ENCODE results near the gene USP48.

The USP48 gene

DNA sequence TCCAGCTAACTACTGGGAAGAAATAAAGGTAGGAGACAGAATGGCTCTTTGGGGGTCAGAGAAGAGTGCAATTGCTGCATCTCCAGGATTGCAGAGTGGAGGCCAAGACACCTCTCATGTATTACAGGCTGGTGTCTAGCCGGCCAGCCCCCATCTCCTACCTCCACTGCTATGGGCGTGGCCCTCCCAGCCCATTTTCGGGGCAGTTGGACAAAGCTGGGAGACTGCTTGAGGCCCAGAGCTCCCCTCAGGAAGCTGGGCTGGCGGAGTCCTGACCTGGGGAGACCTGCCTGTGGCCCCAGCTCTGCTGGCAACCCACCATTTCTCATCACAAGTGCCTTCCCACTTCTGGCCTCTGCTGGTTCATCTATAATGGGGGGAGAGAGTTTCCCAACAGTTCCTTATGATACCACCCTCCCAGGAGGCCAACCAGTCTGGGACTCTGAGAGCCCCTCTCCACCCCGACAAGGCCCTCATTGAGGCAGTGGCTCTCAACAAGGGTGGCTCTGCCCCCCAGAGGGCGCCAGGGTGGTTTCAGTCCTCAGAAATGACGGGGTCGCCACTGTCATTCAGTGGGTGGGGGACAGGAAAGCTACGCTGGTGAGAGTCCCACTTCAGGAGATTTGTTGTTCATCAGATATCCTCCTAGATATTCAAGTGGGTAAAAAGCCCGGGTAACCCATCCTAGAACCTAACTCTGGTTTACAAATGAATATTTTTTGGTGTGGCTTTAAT, 125.3 kb downstream of the USP48 start:
- CTCF ChIA-PET: interaction anchor here (1.7 kb wide), 1 partner anchor 18 kb away, joined by 6 read pairs; no protein-coding TSS in a partner anchor

DNA sequence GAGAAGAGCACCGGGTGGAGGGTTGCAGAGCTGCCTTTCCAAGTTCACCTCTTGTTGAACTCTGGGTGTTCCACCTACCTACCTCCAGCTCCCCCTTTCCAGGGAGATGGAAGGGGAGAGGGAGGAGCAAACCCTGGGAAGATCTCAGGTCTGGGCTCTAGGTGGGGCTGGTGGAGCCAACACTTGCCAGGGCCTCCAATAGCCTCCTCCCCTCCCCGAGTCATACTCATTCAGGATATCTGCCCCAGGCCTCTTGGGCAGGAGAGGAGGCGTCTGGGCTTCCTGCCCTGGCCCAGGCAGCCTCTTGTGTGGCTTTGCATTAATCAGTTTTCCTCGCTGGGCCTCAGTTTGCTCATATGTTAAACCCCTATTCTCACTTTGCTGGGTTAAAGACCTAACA, 127.2 kb downstream of the USP48 start:
- POLR2A ChIA-PET: no interaction called here
- CTCF ChIA-PET: no interaction called here
- DNase-seq (ENCODE audit: extremely low spot score): peak; percentile 44
- no peak for TF ChIP-seq L3MBTL2 (conservative IDR thresholded peaks at IDR 0.05)
- TF ChIP-seq HDGF (IDR thresholded peaks at IDR 0.05; ENCODE audit: borderline replicate concordance): no peak
- no peak for TF ChIP-seq ELF4 (IDR thresholded peaks at IDR 0.05)
- TF ChIP-seq BHLHE40 (IDR thresholded peaks at IDR 0.05; ENCODE audit: borderline replicate concordance): no peak
- TF ChIP-seq, protein P1, sequence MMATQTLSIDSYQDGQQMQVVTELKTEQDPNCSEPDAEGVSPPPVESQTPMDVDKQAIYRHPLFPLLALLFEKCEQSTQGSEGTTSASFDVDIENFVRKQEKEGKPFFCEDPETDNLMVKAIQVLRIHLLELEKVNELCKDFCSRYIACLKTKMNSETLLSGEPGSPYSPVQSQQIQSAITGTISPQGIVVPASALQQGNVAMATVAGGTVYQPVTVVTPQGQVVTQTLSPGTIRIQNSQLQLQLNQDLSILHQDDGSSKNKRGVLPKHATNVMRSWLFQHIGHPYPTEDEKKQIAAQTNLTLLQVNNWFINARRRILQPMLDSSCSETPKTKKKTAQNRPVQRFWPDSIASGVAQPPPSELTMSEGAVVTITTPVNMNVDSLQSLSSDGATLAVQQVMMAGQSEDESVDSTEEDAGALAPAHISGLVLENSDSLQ (IDR thresholded peaks at IDR 0.05): no peak
- TF ChIP-seq SP1 (IDR thresholded peaks at IDR 0.05): no peak
- TF ChIP-seq LEF1 (IDR thresholded peaks at IDR 0.05; ENCODE audit: borderline replicate concordance): no peak
- no peak for TF ChIP-seq CTBP1 (IDR thresholded peaks at IDR 0.05; ENCODE audit: borderline replicate concordance)
- TF ChIP-seq FOXM1 (IDR thresholded peaks at IDR 0.05; ENCODE audit: borderline replicate concordance): no peak
- TF ChIP-seq FOXA1 (IDR thresholded peaks at IDR 0.05): no peak
- TF ChIP-seq SUZ12 (IDR thresholded peaks at IDR 0.05): no peak
- no peak for TF ChIP-seq FOXK2 (IDR thresholded peaks at IDR 0.05)
- no peak for TF ChIP-seq NFRKB (IDR thresholded peaks at IDR 0.05)
- no peak for TF ChIP-seq ZNF384 (IDR thresholded peaks at IDR 0.05)
- no peak for TF ChIP-seq TARDBP (IDR thresholded peaks at IDR 0.05)
- no peak for TF ChIP-seq ARNT (IDR thresholded peaks at IDR 0.05)

More for the DNA sequence above, 125.3 kb downstream of the USP48 start:
- POLR2A ChIA-PET: no interaction called here
- DNase-seq (ENCODE audit: extremely low spot score): no peak
- TF ChIP-seq HDGF (IDR thresholded peaks at IDR 0.05; ENCODE audit: borderline replicate concordance): no peak
- TF ChIP-seq SUZ12 (IDR thresholded peaks at IDR 0.05): no peak
- TF ChIP-seq FOXM1 (IDR thresholded peaks at IDR 0.05; ENCODE audit: borderline replicate concordance): no peak
- TF ChIP-seq SP1 (IDR thresholded peaks at IDR 0.05): no peak
- TF ChIP-seq TARDBP (IDR thresholded peaks at IDR 0.05): no peak
- no peak for TF ChIP-seq ZNF384 (IDR thresholded peaks at IDR 0.05)
- TF ChIP-seq LEF1 (IDR thresholded peaks at IDR 0.05; ENCODE audit: borderline replicate concordance): no peak
- no peak for TF ChIP-seq ARNT (IDR thresholded peaks at IDR 0.05)
- no peak for TF ChIP-seq FOXK2 (IDR thresholded peaks at IDR 0.05)
- TF ChIP-seq L3MBTL2 (conservative IDR thresholded peaks at IDR 0.05): no peak
- no peak for TF ChIP-seq FOXA1 (IDR thresholded peaks at IDR 0.05)

DNA sequence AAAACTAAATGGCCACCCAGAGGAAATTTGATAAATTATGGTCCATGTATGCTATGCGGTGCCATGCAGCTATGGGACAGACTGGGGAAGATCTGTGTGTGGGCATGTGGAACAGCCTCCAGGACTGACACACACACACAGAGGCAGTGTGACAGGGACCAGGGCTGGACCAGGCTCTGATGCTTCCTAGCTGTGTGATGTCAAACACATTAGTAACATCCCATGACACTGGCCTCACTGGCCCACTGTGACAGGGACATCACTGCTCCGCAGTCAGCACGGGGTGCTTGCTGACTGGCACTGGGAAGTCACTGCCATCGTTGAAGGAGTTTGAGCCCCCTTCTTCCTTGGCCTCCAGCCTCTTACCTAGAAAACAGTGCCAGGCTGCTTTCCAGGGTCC, 127.7 kb downstream of the USP48 start:
- ChIA-PET POLR2A (no interaction called here), CTCF (no interaction called here)
- no peak for DNase-seq (ENCODE audit: extremely low spot score)
- TF ChIP-seq ELF4 (IDR thresholded peaks at IDR 0.05) (no peak), FOXK2 (IDR thresholded peaks at IDR 0.05) (no peak), ARNT (IDR thresholded peaks at IDR 0.05) (no peak), L3MBTL2 (conservative IDR thresholded peaks at IDR 0.05) (no peak), NFRKB (IDR thresholded peaks at IDR 0.05) (no peak), LEF1 (IDR thresholded peaks at IDR 0.05; ENCODE audit: borderline replicate concordance) (no peak), TARDBP (IDR thresholded peaks at IDR 0.05) (no peak), SP1 (IDR thresholded peaks at IDR 0.05) (no peak), FOXA1 (IDR thresholded peaks at IDR 0.05) (no peak), HDGF (IDR thresholded peaks at IDR 0.05; ENCODE audit: borderline replicate concordance) (no peak), CTBP1 (IDR thresholded peaks at IDR 0.05; ENCODE audit: borderline replicate concordance) (no peak), FOXM1 (IDR thresholded peaks at IDR 0.05; ENCODE audit: borderline replicate concordance) (no peak), BHLHE40 (IDR thresholded peaks at IDR 0.05; ENCODE audit: borderline replicate concordance) (no peak), SUZ12 (IDR thresholded peaks at IDR 0.05) (no peak), ZNF384 (IDR thresholded peaks at IDR 0.05) (no peak)
- TF ChIP-seq, protein P1 (IDR thresholded peaks at IDR 0.05): no peak

DNA sequence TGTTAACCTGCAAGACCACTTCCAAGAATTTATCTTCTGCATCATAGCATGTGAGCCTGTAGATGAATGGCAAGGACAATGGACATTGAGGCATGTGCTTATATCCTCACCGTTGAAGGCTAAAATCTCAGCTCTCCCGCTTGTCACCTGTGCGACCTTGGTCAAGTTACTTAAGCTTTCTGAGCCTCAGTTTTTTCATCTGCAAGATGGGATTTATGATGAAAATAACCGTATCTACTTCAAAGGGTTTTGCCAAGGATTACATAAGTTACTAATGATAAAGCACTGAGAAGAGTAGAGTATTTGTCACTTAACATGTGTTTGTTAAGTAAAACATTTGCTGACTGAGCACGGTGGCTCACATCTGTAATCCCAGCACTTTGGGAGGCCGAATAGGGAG, 128.7 kb downstream of the USP48 start:
- POLR2A ChIA-PET: no interaction called here
- CTCF ChIA-PET: no interaction called here
- no peak for DNase-seq (ENCODE audit: extremely low spot score)
- TF ChIP-seq FOXA1 (IDR thresholded peaks at IDR 0.05) (no peak), SP1 (IDR thresholded peaks at IDR 0.05) (no peak), ELF4 (IDR thresholded peaks at IDR 0.05) (no peak), CTBP1 (IDR thresholded peaks at IDR 0.05; ENCODE audit: borderline replicate concordance) (no peak), FOXK2 (IDR thresholded peaks at IDR 0.05) (no peak), FOXM1 (IDR thresholded peaks at IDR 0.05; ENCODE audit: borderline replicate concordance) (no peak), ZNF384 (IDR thresholded peaks at IDR 0.05) (no peak), LEF1 (IDR thresholded peaks at IDR 0.05; ENCODE audit: borderline replicate concordance) (no peak), HDGF (IDR thresholded peaks at IDR 0.05; ENCODE audit: borderline replicate concordance) (no peak), BHLHE40 (IDR thresholded peaks at IDR 0.05; ENCODE audit: borderline replicate concordance) (no peak), SUZ12 (IDR thresholded peaks at IDR 0.05) (no peak), ARNT (IDR thresholded peaks at IDR 0.05) (no peak), NFRKB (IDR thresholded peaks at IDR 0.05) (no peak), TARDBP (IDR thresholded peaks at IDR 0.05) (no peak), L3MBTL2 (conservative IDR thresholded peaks at IDR 0.05) (no peak)
- TF ChIP-seq, protein P1 (IDR thresholded peaks at IDR 0.05): no peak

DNA sequence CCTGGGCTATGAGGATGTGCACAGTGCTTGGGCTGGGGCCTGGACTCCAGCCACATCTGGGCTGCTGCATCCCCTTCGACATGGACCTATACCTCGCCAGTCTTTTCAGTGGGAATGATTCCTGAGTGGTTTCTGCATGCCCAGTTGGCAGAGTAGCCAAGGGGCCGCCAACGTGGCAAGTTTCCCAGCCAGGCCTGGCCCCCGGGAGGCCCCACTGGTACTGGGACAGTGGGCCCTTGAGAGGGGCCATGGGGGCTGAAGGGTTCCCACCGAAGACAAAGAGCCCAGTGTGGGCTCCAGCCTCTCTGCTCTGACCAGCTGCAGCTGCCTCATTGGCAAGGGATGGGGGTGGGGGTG, 129.2 kb downstream of the USP48 start:
- TF ChIP-seq SUZ12 (IDR thresholded peaks at IDR 0.05): no peak
- TF ChIP-seq FOXK2 (IDR thresholded peaks at IDR 0.05): no peak
- no peak for TF ChIP-seq NFRKB (IDR thresholded peaks at IDR 0.05)
- no peak for TF ChIP-seq CTBP1 (IDR thresholded peaks at IDR 0.05; ENCODE audit: borderline replicate concordance)
- no peak for TF ChIP-seq ZNF384 (IDR thresholded peaks at IDR 0.05)
- TF ChIP-seq L3MBTL2 (conservative IDR thresholded peaks at IDR 0.05): no peak
- TF ChIP-seq BHLHE40 (IDR thresholded peaks at IDR 0.05; ENCODE audit: borderline replicate concordance): no peak
- TF ChIP-seq ARNT (IDR thresholded peaks at IDR 0.05): no peak
- no peak for TF ChIP-seq FOXM1 (IDR thresholded peaks at IDR 0.05; ENCODE audit: borderline replicate concordance)
- TF ChIP-seq FOXA1 (IDR thresholded peaks at IDR 0.05): no peak
- no peak for TF ChIP-seq TARDBP (IDR thresholded peaks at IDR 0.05)
- TF ChIP-seq, protein P1 (IDR thresholded peaks at IDR 0.05): no peak
- no peak for TF ChIP-seq SP1 (IDR thresholded peaks at IDR 0.05)
- TF ChIP-seq LEF1 (IDR thresholded peaks at IDR 0.05; ENCODE audit: borderline replicate concordance): no peak
- TF ChIP-seq HDGF (IDR thresholded peaks at IDR 0.05; ENCODE audit: borderline replicate concordance): no peak
- TF ChIP-seq ELF4 (IDR thresholded peaks at IDR 0.05): no peak
- ChIA-PET POLR2A (no interaction called here), CTCF (no interaction called here)
- no peak for DNase-seq (ENCODE audit: extremely low spot score)
